Keratinocyte (primary cell): ENCODE data around the gene GAREM1. TPM values are rescaled to one million over a fixed set of nuclear protein-coding genes. Genes with fewer than 3 reads are reported as not detected.

ENCODE experiments used
- DNase-seq: peaks from one replicate; pipeline ENCODE4 v3.0.0-alpha.2; 2011; ENCODE audit warnings: low read depth, missing footprints, low spot score
- FAIRE-seq: peaks from 2 replicates; lab custom pipeline; 2011; peaks lifted over from hg19 to GRCh38; lab: Jason Lieb, UNC
- H2AFZ ChIP-seq: 2 replicates; pipeline ENCODE4 v1.6.0; 2012; ENCODE audit warnings: low read length, control low read depth, inconsistent platforms; ENCODE audit not compliant: control insufficient read depth
- H3K27ac ChIP-seq: 2 replicates; pipeline ENCODE4 v1.5.1; 2011; ENCODE audit warnings: low read length; ENCODE audit not compliant: control insufficient read depth, insufficient read depth
- H3K27me3 ChIP-seq: 3 replicates; pipeline ENCODE4 v1.6.0; 2011; ENCODE audit warnings: low read length; ENCODE audit not compliant: control insufficient read depth, insufficient read depth; ENCODE audit errors: extremely low read depth
- H3K36me3 ChIP-seq, 2 experiments: 2 replicates in 1 of 2; 3 replicates in 1 of 2; pipeline ENCODE4 v1.5.1; 2011; ENCODE audit warnings: low read length in 2 of 2, mild to moderate bottlenecking in 1 of 2; ENCODE audit not compliant: control insufficient read depth in 2 of 2, insufficient read depth in 2 of 2; ENCODE audit errors: extremely low read depth in 1 of 2
- H3K4me1 ChIP-seq: 3 replicates; pipeline ENCODE4 v1.5.1; 2011; ENCODE audit warnings: low read length; ENCODE audit not compliant: control insufficient read depth, insufficient read depth; ENCODE audit errors: extremely low read depth
- H3K4me2 ChIP-seq: 3 replicates; pipeline ENCODE4 v1.6.0; 2011; ENCODE audit warnings: low read depth, low read length; ENCODE audit not compliant: control insufficient read depth, insufficient read depth; ENCODE audit errors: extremely low read depth
- H3K4me3 ChIP-seq, 3 experiments: fragments of 200-600 bp in 1 of 3; sonication (generic) in 1 of 3; 2 replicates in 2 of 3; 3 replicates in 1 of 3; pipeline ENCODE4 v1.5.1; 2011 to 2016; ENCODE audit warnings: low read length in 3 of 3, mild to moderate bottlenecking in 3 of 3, control low read depth in 2 of 3, inconsistent platforms in 1 of 3, low read depth in 1 of 3, mixed read lengths in 1 of 3, mixed run types in 1 of 3, moderate library complexity in 1 of 3; ENCODE audit not compliant: control insufficient read depth in 2 of 3, insufficient read depth in 2 of 3; ENCODE audit errors: extremely low read depth in 1 of 3
- H3K79me2 ChIP-seq: 2 replicates; pipeline ENCODE4 v1.6.0; 2012; ENCODE audit warnings: low read length; ENCODE audit not compliant: control insufficient read depth, insufficient read depth
- H3K9ac ChIP-seq: 3 replicates; pipeline ENCODE4 v1.6.0; 2011; ENCODE audit warnings: low read length; ENCODE audit not compliant: control insufficient read depth, insufficient read depth; ENCODE audit errors: extremely low read depth
- H3K9me1 ChIP-seq: 3 replicates; pipeline ENCODE4 v1.6.0; 2011; ENCODE audit warnings: low read length; ENCODE audit not compliant: control insufficient read depth, insufficient read depth; ENCODE audit errors: extremely low read depth
- H3K9me3 ChIP-seq: 2 replicates; pipeline ENCODE4 v1.5.1; 2012; ENCODE audit warnings: low read depth, low read length; ENCODE audit not compliant: control insufficient read depth
- H4K20me1 ChIP-seq: 3 replicates; pipeline ENCODE4 v1.6.0; 2011; ENCODE audit warnings: low read length; ENCODE audit not compliant: control insufficient read depth, insufficient read depth; ENCODE audit errors: extremely low read depth
- CTCF ChIP-seq, 3 experiments: IDR thresholded peaks in 1 of 3; conservative IDR thresholded peaks in 1 of 3; optimal IDR thresholded peaks in 1 of 3; 2 replicates in 2 of 3; 3 replicates in 1 of 3; pipeline versions ENCODE3 to v1.5.1; 2011; ENCODE audit warnings: low read length in 3 of 3, mild to moderate bottlenecking in 3 of 3, moderate library complexity in 2 of 3, control low read depth in 1 of 3, inconsistent platforms in 1 of 3; ENCODE audit not compliant: insufficient read depth in 2 of 3; ENCODE audit errors: extremely low read depth in 1 of 3
- EZH2 ChIP-seq: IDR thresholded peaks from one replicate; pipeline ENCODE4 v1.6.1; 2012; ENCODE audit warnings: inconsistent platforms, mild to moderate bottlenecking, low read length, moderate library complexity
- dilution Hi-C: fragments of 300-500 bp; cut with MboI; formaldehyde crosslinking; loops from one replicate; pipeline ENCODE4 v1.7.0; 2020; ENCODE audit warnings: low sequenced_read_pairs; ENCODE audit not compliant: extremely low pct_ligation_motif_present
- polyA plus RNA-seq, 5 experiments: library from polyadenylated mRNA; depleted of rRNA in 3 of 5; stranded (reverse) in 3 of 5; stranded (forward) in 1 of 5; unstranded in 1 of 5; fragments of >200 nt; gene quantifications; 1 replicate in 1 of 5; 2 replicates in 3 of 5; 3 replicates in 1 of 5; pipeline versions ENCODE4 v1.2.1 to v1.2.3, GENCODE V29; 2011 to 2012; ENCODE audit warnings: missing spikeins in 2 of 5, low read depth in 1 of 5, low replicate concordance in 1 of 5

Gene GAREM1
- polyA plus RNA-seq, 1 donor (not counting 4 experiments of a cell fraction or from before 2014, with no cell fraction given) = 3.8 TPM

DNA sequence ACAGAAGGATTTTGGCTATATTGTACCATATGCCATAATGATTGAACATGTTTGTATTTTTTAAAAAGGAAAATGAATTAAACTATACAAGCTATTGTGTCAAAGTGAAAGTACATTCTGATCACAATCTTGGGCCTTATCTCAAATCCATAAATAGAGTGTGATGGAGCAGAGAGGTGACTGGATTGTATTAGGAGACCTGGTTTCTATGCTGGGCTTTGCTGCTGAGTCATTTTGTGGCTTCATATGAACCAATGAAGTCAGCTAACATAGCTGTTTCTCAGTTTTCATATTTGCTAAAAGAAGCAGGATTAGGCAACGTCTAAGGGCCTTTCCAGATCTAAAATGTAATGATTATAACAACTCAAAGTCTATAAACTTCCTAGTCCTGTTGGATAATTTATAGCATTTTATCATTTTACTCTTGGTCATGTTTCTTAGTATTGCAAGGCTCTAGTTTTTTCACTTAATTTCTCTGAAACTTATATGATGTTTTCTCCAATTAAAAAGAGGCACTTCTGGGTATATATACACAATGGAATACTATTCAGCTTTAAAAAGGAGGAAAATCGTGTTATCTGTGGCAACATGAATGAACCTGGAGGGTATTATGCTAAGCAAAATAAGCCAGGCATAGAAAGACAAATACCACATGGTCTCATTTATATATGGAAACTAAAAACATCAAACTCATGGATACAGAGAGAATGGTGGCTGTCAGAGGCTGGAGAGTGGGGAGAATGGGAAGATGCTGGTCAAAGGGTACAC lies 168.5 kb downstream of the GAREM1 start:
- peak; percentile 79 for FAIRE-seq
- Histone ChIP-seq H3K4me2 (peak overlapping the region; percentile 20), H3K9me3 (no peaks in the 10 kb centered on the region), H3K27me3 (no peaks in the 10 kb centered on the region), H3K79me2 (no peaks in the 10 kb centered on the region), H3K4me1 (no peaks in the 10 kb centered on the region), H4K20me1 (no peaks in the 10 kb centered on the region), H2AFZ (no peak overlapping the region), H3K9ac (no peak overlapping the region), H3K36me3 (no peaks in the 10 kb centered on the region), H3K27ac (peak overlapping the region; percentile 23), H3K9me1 (no peaks in the 10 kb centered on the region), H3K4me3 (no peak overlapping the region)
- dilution Hi-C loops = no loop called here
- TF ChIP-seq EZH2 (no peak), CTCF (optimal IDR thresholded peaks at IDR 0.05 in 1 of 3, IDR thresholded peaks at IDR 0.05 in 1 of 3, conservative IDR thresholded peaks at IDR 0.05 in 1 of 3; ENCODE audit: extremely low read depth in 1 of 3, insufficient read depth in 2 of 3, low read length in 3 of 3) (no peak)
- no peak for DNase-seq

- no peaks in the 10 kb centered on the region for H4K20me1 ChIP-seq
- H3K9me3 ChIP-seq = no peaks in the 10 kb centered on the region
- H3K36me3 ChIP-seq = no peaks in the 10 kb centered on the region
- H3K4me1 ChIP-seq = no peaks in the 10 kb centered on the region
- TF ChIP-seq EZH2 = no peak
- TF ChIP-seq CTCF (optimal IDR thresholded peaks at IDR 0.05 in 1 of 3, IDR thresholded peaks at IDR 0.05 in 1 of 3, conservative IDR thresholded peaks at IDR 0.05 in 1 of 3; ENCODE audit: extremely low read depth in 1 of 3, insufficient read depth in 2 of 3, low read length in 3 of 3) = no peak
- H3K9ac ChIP-seq = no peak overlapping the region
- dilution Hi-C loops = no loop called here
- no peak overlapping the region for H3K4me2 ChIP-seq
- no peak for DNase-seq
- no peak overlapping the region for H3K4me3 ChIP-seq
- H3K79me2 ChIP-seq = no peaks in the 10 kb centered on the region
- no peak for FAIRE-seq
- no peaks in the 10 kb centered on the region for H3K9me1 ChIP-seq
- no peak overlapping the region for H2AFZ ChIP-seq
- H3K27ac ChIP-seq = peak overlapping the region; percentile 23
- no peaks in the 10 kb centered on the region for H3K27me3 ChIP-seq
Observed at GRCh38 chr18:32301361-32301760, 169.3 kb downstream of the GAREM1 start.
